ENCODE results near the gene PDIA6. TPM values are rescaled to one million over a fixed set of nuclear protein-coding genes. Genes with fewer than 3 reads are reported as not detected.

PDIA6 gene
- total and polyA plus RNA-seq, 10 of the 15 experiments (the other 5 are each of a cell fraction or from before 2014, with no cell fraction given), result 148 to 526 (median 209) TPM

GRCh38 chr2:10785260-10785659 lies 27.3 kb downstream of the PDIA6 start:
- intact Hi-C loops (cut with micrococcal nuclease; ENCODE audit: unreplicated experiment), result no loop called here
- no peak overlapping the region for H3K4me3 ChIP-seq
- ATAC-seq (no peak), FAIRE-seq (no peak), DNase-seq (ENCODE audit: low read depth, low spot score) (no peak)
- H3K27me3 ChIP-seq (replicated peaks in 1 of 2; ENCODE audit: control insufficient read depth in 2 of 2, insufficient read depth in 2 of 2, low read length in 1 of 2), result no peaks in the 10 kb centered on the region
- CTCF ChIA-PET, result interaction anchor here (2.8 kb wide), 1 partner anchor 47 kb away, joined by 10 read pairs; no protein-coding TSS in a partner anchor
- H4K20me1 ChIP-seq (ENCODE audit: control insufficient read depth, insufficient read depth), result no peaks in the 10 kb centered on the region
- no peak overlapping the region for H3K9ac ChIP-seq (ENCODE audit: control insufficient read depth, insufficient read depth, low read length)
- no TSS peak for BruUV-seq (replicated peaks)
- no peak overlapping the region for H3K27ac ChIP-seq (ENCODE audit: control insufficient read depth, insufficient read depth)
- SMC1A ChIA-PET (ENCODE audit: uncharacterized antibody, unreplicated experiment), result interaction anchor here (1.2 kb wide), 1 partner anchor 37 kb away, joined by 3 read pairs; no protein-coding TSS in a partner anchor
- no peak for TF ChIP-seq SREBF2 (IDR thresholded peaks at IDR 0.05; ENCODE audit: low read length)
- TF ChIP-seq MEF2A (IDR thresholded peaks at IDR 0.05; ENCODE audit: insufficient read depth, low read depth, low read length), result no peak
- no peak for TF ChIP-seq USF2 (IDR thresholded peaks at IDR 0.05; ENCODE audit: borderline replicate concordance, low read depth, low read length)
- TF ChIP-seq ZNF274 (IDR thresholded peaks at IDR 0.05; ENCODE audit: insufficient read depth, insufficient read length), result no peak
- TF ChIP-seq CREM (IDR thresholded peaks at IDR 0.05; ENCODE audit: low read depth), result no peak
- TF ChIP-seq TBL1XR1 (IDR thresholded peaks at IDR 0.05; ENCODE audit: low read depth, low read length), result no peak
- TF ChIP-seq NR2C2 (IDR thresholded peaks at IDR 0.05; ENCODE audit: borderline replicate concordance, control insufficient read depth, insufficient read length, low read depth), result no peak
- TF ChIP-seq SREBF1 (IDR thresholded peaks at IDR 0.05; ENCODE audit: low read length), result no peak
- no peak for TF ChIP-seq ZZZ3 (IDR thresholded peaks at IDR 0.05; ENCODE audit: control insufficient read depth, insufficient read length, low read depth)
- TF ChIP-seq POLR2AphosphoS2 (IDR thresholded peaks at IDR 0.05; ENCODE audit: low read depth, low read length), result no peak
- TF ChIP-seq RB1 (IDR thresholded peaks at IDR 0.05; ENCODE audit: borderline replicate concordance), result no peak
- no peak for TF ChIP-seq ZNF687 (IDR thresholded peaks at IDR 0.05)
- no peak for TF ChIP-seq ZNF384 (IDR thresholded peaks at IDR 0.05; ENCODE audit: borderline replicate concordance, low read depth, low read length)
- TF ChIP-seq SMC3 (IDR thresholded peaks at IDR 0.05; ENCODE audit: borderline replicate concordance, low read length), result no peak
- TF ChIP-seq DPF2 (IDR thresholded peaks at IDR 0.05), result no peak
- TF ChIP-seq ETV6 (conservative IDR thresholded peaks at IDR 0.05 in 1 of 2, IDR thresholded peaks at IDR 0.05 in 1 of 2; ENCODE audit: borderline replicate concordance in 1 of 2, low read depth in 1 of 2), result no peak
- TF ChIP-seq EED (IDR thresholded peaks at IDR 0.05; ENCODE audit: low read depth), result no peak
- H3K79me2 ChIP-seq (ENCODE audit: control insufficient read depth, insufficient read depth, low read length), result no peaks in the 10 kb centered on the region
- 96% methylated on average over 5 of the region's 5 CpGs for WGBS (ENCODE audit: insufficient coverage, insufficient replicate concordance, low lambda C conversion rate, missing lambda C conversion rate)
- POLR2A ChIA-PET, result no interaction called here
- H3K4me1 ChIP-seq (ENCODE audit: control insufficient read depth, insufficient read depth, low read length), result no peaks in the 10 kb centered on the region
- H2AFZ ChIP-seq (ENCODE audit: control insufficient read depth, low read depth, low read length), result no peak overlapping the region
- H3K9me3 ChIP-seq (replicated peaks; ENCODE audit: control insufficient read depth, insufficient read depth, low read length), result no peaks in the 10 kb centered on the region
- RAD21 ChIA-PET (ENCODE audit: unreplicated experiment), result no interaction called here
- in situ Hi-C loops (cut with MboI), result no loop called here
- no peak overlapping the region for H3K4me2 ChIP-seq (ENCODE audit: control insufficient read depth, insufficient read depth)
- peaks cover 23 to 76% of the 10 kb centered on the region in 2 experiments for H3K36me3 ChIP-seq (ENCODE audit: control insufficient read depth in 2 of 2, insufficient read depth in 2 of 2, low read length in 1 of 2)

Data from GM12878 (cell line).